Measurements from ENCODE around the gene ADAP1. TPM values are rescaled to one million over a fixed set of nuclear protein-coding genes. Genes with fewer than 3 reads are reported as not detected.

Gene ADAP1
- polyA plus RNA-seq, 3 donors, result 49.1 to 117 (median 72.2) TPM

DNA sequence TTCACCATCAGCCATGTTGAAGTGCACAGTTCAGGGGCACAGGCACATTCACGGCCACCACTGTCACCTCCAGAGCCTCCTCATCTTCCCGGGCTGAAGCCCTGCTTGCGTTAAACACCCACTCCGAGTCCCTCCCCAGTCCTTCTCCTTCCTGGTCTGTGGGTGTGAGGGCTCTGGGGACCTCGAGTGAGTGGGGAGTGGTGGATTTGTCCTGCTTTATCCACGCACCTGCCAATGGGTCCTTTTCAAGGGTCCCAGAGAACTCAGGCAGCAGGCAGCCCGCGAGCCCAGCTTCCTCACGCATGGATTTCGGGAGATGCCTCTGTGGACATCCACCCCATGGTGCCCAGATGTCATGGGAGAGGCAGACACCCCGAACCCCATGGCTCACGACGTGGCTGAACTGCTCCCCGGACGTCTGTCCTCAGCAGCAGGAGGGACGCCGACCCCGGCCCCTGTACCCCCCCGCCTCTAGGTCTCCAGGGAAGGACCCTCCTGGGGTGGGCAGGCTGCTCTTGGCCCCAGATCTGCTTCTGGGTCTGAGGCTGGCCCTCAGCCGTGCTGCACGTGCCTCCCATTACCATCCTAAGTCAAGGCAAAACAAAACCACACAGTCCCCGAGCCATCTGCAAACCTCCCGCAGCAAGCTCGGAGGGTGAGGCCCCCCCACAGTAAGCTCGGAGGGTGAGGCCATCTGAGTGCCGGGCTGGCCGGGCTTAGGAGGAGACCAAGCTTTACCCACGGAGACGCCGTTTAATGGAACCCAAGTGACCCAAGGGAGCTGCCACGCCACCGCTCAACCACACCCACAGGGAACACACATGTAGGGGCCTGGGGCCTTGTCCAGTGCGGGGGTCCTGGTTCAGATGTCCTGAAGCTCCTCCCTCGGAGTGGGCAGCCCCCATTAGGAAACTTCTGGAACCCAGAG is 37.5 kb upstream of the ADAP1 start:
- Histone ChIP-seq H3K79me2 (ENCODE audit: insufficient read depth, low read length) (no peaks in the 10 kb centered on the region), H3K36me3 (replicated peaks in 1 of 2; ENCODE audit: control insufficient read depth in 1 of 2, insufficient read depth in 2 of 2, low read length in 2 of 2) (no peaks in the 10 kb centered on the region), H3K27me3 (ENCODE audit: control insufficient read depth in 2 of 2, insufficient read depth in 2 of 2, low read length in 2 of 2) (peaks cover 0 to 13% of the 10 kb centered on the region in 2 donors), H3K9ac (ENCODE audit: insufficient read depth, low read length, poor library complexity, severe bottlenecking) (no peak overlapping the region), H3K4me3 (replicated peaks in 1 of 3; ENCODE audit: low read depth in 2 of 3, low read length in 3 of 3) (no peak overlapping the region), H3K4me2 (replicated peaks; ENCODE audit: extremely low read depth, low read length, poor library complexity, severe bottlenecking) (no peak overlapping the region), H4K20me1 (ENCODE audit: insufficient read depth, low read length) (no peaks in the 10 kb centered on the region), H3K4me1 (ENCODE audit: control insufficient read depth in 1 of 2, insufficient read depth in 2 of 2, low read length in 2 of 2) (peaks cover 5 to 10% of the 10 kb centered on the region in 2 donors), H3K27ac (ENCODE audit: low read depth in 1 of 2, low read length in 2 of 2) (no peak overlapping the region), H3K9me3 (replicated peaks in 1 of 2; ENCODE audit: control insufficient read depth in 1 of 2, insufficient read depth in 1 of 2, low read length in 2 of 2) (no peaks in the 10 kb centered on the region), H2AFZ (ENCODE audit: insufficient read depth, low read depth, low read length, poor library complexity, severe bottlenecking) (no peak overlapping the region)
- DNase-seq, result no peak
- Mint-ChIP-seq H3K27me3 (ENCODE audit: low read depth in 3 of 3) (peaks cover 7 to 38% (median 8%) of the 10 kb centered on the region in 3 donors), H3K27ac (no peak overlapping the region), H3K9me3 (peaks cover 0 to 2% (median 0%) of the 10 kb centered on the region in 7 donors), H3K4me3 (no peak overlapping the region), H3K36me3 (peaks cover 3 to 4% of the 10 kb centered on the region in 2 donors), H3K4me1 (peaks cover 7% of the 10 kb centered on the region)
- intact Hi-C loops (cut with micrococcal nuclease), result loop anchor here in 1 of 2 donors (5.0 kb wide), 1 partner anchor 185 kb away; no protein-coding TSS in a partner anchor
- 95% methylated on average over 27 of the region's 34 CpGs for WGBS (ENCODE audit: insufficient coverage)
- TF ChIP-seq, protein P1, sequence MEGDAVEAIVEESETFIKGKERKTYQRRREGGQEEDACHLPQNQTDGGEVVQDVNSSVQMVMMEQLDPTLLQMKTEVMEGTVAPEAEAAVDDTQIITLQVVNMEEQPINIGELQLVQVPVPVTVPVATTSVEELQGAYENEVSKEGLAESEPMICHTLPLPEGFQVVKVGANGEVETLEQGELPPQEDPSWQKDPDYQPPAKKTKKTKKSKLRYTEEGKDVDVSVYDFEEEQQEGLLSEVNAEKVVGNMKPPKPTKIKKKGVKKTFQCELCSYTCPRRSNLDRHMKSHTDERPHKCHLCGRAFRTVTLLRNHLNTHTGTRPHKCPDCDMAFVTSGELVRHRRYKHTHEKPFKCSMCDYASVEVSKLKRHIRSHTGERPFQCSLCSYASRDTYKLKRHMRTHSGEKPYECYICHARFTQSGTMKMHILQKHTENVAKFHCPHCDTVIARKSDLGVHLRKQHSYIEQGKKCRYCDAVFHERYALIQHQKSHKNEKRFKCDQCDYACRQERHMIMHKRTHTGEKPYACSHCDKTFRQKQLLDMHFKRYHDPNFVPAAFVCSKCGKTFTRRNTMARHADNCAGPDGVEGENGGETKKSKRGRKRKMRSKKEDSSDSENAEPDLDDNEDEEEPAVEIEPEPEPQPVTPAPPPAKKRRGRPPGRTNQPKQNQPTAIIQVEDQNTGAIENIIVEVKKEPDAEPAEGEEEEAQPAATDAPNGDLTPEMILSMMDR (IDR thresholded peaks at IDR 0.05), result no peak

DNA sequence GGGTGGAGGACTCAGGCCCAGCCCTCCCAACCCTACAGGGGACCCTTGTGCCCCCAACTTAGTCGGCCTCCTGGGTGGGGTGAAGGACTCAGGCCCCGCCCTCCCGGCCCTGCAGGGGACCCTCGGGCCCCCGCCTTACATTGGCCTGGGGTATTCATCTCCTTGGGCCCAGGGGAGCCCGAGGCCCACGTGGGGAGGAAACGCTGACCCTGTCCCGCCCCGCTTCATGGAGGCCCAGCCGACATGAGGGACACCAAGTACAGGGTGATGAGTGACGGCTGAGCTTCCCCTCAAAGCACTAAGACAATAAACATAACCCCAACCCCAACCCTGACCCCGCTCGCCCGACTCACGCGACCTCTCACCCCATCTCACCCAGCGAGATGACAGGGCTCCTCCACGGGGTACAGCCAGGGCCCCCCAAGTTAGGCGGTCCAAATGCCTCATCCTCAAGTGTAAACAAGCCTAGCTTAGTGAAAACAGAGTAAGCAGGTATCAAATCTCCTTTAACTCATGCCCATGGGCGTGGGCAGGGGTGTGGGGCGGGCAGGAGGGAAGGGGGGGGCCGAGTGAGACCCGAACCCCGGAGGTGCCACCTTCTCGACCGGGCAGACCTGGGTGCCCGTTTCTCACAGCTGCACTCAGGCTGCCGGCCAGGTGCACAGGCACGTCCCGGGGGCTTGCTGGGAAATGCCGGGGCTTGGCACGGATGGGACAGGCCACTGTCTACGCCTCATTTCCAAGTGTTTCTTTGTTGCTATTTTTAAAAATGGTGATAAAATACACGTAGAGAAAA is 36.7 kb upstream of the ADAP1 start:
- Mint-ChIP-seq H3K27me3 (ENCODE audit: low read depth in 3 of 3) (peaks cover 7 to 46% (median 10%) of the 10 kb centered on the region in 3 donors), H3K9me3 (peaks cover 0 to 2% (median 0%) of the 10 kb centered on the region in 7 donors), H3K36me3 (no peaks in the 10 kb centered on the region), H3K4me3 (no peak overlapping the region), H3K4me1 (peaks cover 2% of the 10 kb centered on the region), H3K27ac (no peak overlapping the region)
- no peaks in the 10 kb centered on the region for H3K9me3 ChIP-seq (replicated peaks in 1 of 2; ENCODE audit: control insufficient read depth in 1 of 2, insufficient read depth in 1 of 2, low read length in 2 of 2)
- H3K27ac ChIP-seq (ENCODE audit: low read depth in 1 of 2, low read length in 2 of 2), result no peak overlapping the region
- no peak overlapping the region for H3K9ac ChIP-seq (ENCODE audit: insufficient read depth, low read length, poor library complexity, severe bottlenecking)
- H3K4me3 ChIP-seq (replicated peaks in 1 of 3; ENCODE audit: low read depth in 2 of 3, low read length in 3 of 3), result no peak overlapping the region
- H2AFZ ChIP-seq (ENCODE audit: insufficient read depth, low read depth, low read length, poor library complexity, severe bottlenecking), result no peak overlapping the region
- H3K4me1 ChIP-seq (ENCODE audit: control insufficient read depth in 1 of 2, insufficient read depth in 2 of 2, low read length in 2 of 2), result peaks cover 4 to 5% of the 10 kb centered on the region in 2 donors
- TF ChIP-seq, protein P1 (IDR thresholded peaks at IDR 0.05), result no peak
- no peak for DNase-seq
- WGBS (ENCODE audit: insufficient coverage), result 91% methylated on average over 8 of the region's 35 CpGs
- peaks cover 0 to 21% of the 10 kb centered on the region in 2 donors for H3K27me3 ChIP-seq (ENCODE audit: control insufficient read depth in 2 of 2, insufficient read depth in 2 of 2, low read length in 2 of 2)
- no peak overlapping the region for H3K4me2 ChIP-seq (replicated peaks; ENCODE audit: extremely low read depth, low read length, poor library complexity, severe bottlenecking)
- no peaks in the 10 kb centered on the region for H3K36me3 ChIP-seq (replicated peaks in 1 of 2; ENCODE audit: control insufficient read depth in 1 of 2, insufficient read depth in 2 of 2, low read length in 2 of 2)
- intact Hi-C loops (cut with micrococcal nuclease), result loop anchor here in 1 of 2 donors (5.0 kb wide), 1 partner anchor 186 kb away; no protein-coding TSS in a partner anchor
- H3K79me2 ChIP-seq (ENCODE audit: insufficient read depth, low read length), result no peaks in the 10 kb centered on the region
- no peaks in the 10 kb centered on the region for H4K20me1 ChIP-seq (ENCODE audit: insufficient read depth, low read length)
